ENCODE measurements around the gene MMP24OS.

DNA sequence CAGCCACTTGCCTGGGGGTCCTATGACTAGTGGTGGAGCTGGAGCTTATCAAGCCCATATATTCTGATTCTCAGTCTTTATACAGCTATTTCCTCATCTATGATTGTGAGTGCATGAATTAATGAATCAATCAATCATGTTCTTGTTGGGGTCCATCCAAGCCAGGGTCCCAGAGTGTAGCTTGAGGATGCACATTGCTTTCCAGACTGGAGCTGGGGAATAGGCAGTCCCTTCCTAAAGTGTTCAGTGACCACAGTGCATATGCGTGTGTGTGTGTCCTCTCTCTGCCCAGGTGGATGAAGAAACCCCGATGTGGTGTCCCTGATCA is 26.3 kb downstream of the MMP24OS start:
- TF ChIP-seq, protein P1, sequence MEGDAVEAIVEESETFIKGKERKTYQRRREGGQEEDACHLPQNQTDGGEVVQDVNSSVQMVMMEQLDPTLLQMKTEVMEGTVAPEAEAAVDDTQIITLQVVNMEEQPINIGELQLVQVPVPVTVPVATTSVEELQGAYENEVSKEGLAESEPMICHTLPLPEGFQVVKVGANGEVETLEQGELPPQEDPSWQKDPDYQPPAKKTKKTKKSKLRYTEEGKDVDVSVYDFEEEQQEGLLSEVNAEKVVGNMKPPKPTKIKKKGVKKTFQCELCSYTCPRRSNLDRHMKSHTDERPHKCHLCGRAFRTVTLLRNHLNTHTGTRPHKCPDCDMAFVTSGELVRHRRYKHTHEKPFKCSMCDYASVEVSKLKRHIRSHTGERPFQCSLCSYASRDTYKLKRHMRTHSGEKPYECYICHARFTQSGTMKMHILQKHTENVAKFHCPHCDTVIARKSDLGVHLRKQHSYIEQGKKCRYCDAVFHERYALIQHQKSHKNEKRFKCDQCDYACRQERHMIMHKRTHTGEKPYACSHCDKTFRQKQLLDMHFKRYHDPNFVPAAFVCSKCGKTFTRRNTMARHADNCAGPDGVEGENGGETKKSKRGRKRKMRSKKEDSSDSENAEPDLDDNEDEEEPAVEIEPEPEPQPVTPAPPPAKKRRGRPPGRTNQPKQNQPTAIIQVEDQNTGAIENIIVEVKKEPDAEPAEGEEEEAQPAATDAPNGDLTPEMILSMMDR (IDR thresholded peaks at IDR 0.05): no peak
- no peak for TF ChIP-seq POLR2A (IDR thresholded peaks at IDR 0.05)
